WTC11 (cell line): ENCODE measurements around the gene USO1. TPM values are rescaled to one million over a fixed set of nuclear protein-coding genes. Genes with fewer than 3 reads are reported as not detected.

Experiments
- ATAC-seq: fragments of 200-7000 bp; cut with Tn5 transposase; 2 replicates; pipeline ENCODE4 v1.10.0; 2021; ENCODE audit warnings: mild to moderate bottlenecking, moderate library complexity
- CTCF ChIA-PET: fragments of 300-600 bp; sonication (Branson Sonifier 250); formaldehyde crosslinking; loops from one replicate; lab custom pipeline; 2021; ENCODE audit warnings: antibody characterized with exemption; lab: Charles Lee
- POLR2A ChIA-PET: fragments of 350-600 bp; sonication (Branson Sonifier 250); formaldehyde crosslinking; loops from one replicate; lab custom pipeline; 2021; ENCODE audit warnings: antibody characterized with exemption; lab: Charles Lee
- DNase-seq: peaks from one replicate; pipeline ENCODE4 v3.0.0; 2021; ENCODE audit warnings: low spot score
- H3K27ac Mint-ChIP-seq: 2 replicates; pipeline ENCODE4 v1.8.0; 2021; ENCODE audit warnings: mixed read lengths
- H3K27me3 Mint-ChIP-seq: 2 replicates; pipeline ENCODE4 v1.8.0; 2021; ENCODE audit warnings: low read depth, mild to moderate bottlenecking, moderate library complexity, mixed read lengths
- H3K36me3 Mint-ChIP-seq: 2 replicates; pipeline ENCODE4 v1.8.0; 2021; ENCODE audit warnings: mixed read lengths
- H3K4me1 Mint-ChIP-seq: 2 replicates; pipeline ENCODE4 v1.8.0; 2022; ENCODE audit warnings: mixed read lengths
- H3K4me3 Mint-ChIP-seq: 2 replicates; pipeline ENCODE4 v1.8.0; 2021; ENCODE audit warnings: mild to moderate bottlenecking, moderate library complexity, mixed read lengths
- H3K9me3 Mint-ChIP-seq: 2 replicates; pipeline ENCODE4 v1.8.0; 2021; ENCODE audit warnings: mixed read lengths
- CTCF ChIP-seq: fragments of 200-600 bp; IDR thresholded peaks from 2 replicates; pipeline ENCODE4 v1.8.0; 2022; ENCODE audit warnings: antibody characterized with exemption
- E2F5 ChIP-seq: sonication (generic); formaldehyde crosslinking; IDR thresholded peaks from 2 replicates; pipeline ENCODE4 v1.8.1; 2022; ENCODE audit warnings: mild to moderate bottlenecking, moderate library complexity, missing genetic modification reagents
- FOXP4 ChIP-seq: sonication (generic); formaldehyde crosslinking; IDR thresholded peaks from 2 replicates; pipeline ENCODE4 v1.8.0; 2022; ENCODE audit warnings: mild to moderate bottlenecking, missing genetic modification reagents
- NFE2L1 ChIP-seq: sonication (generic); formaldehyde crosslinking; IDR thresholded peaks from 2 replicates; pipeline ENCODE4 v1.8.1; 2023; ENCODE audit warnings: missing genetic modification reagents
- NR2C2 ChIP-seq: sonication (generic); formaldehyde crosslinking; IDR thresholded peaks from 2 replicates; pipeline ENCODE4 v1.8.0; 2022; ENCODE audit warnings: mild to moderate bottlenecking, missing genetic modification reagents
- PRRX2 ChIP-seq: fragments of 250-450 bp; sonication (Bioruptor Pico); IDR thresholded peaks from 2 replicates; pipeline ENCODE4 v1.8.0; 2021; ENCODE audit warnings: mild to moderate bottlenecking
- TP53 ChIP-seq: sonication (generic); formaldehyde crosslinking; IDR thresholded peaks from 2 replicates; pipeline ENCODE4 v1.8.1; 2023; ENCODE audit warnings: mild to moderate bottlenecking, missing genetic modification reagents
- ZNF121 ChIP-seq: sonication (generic); formaldehyde crosslinking; IDR thresholded peaks from 2 replicates; pipeline ENCODE4 v1.8.0; 2023; ENCODE audit warnings: missing genetic modification reagents
- total RNA-seq: library from RNA; stranded (reverse); gene quantifications from 3 replicates; pipeline ENCODE4 v1.2.3, GENCODE V29; 2021
- TF ChIP-seq, protein P1 (sequence below): fragments of 250-450 bp; sonication (Bioruptor Pico); IDR thresholded peaks from 2 replicates; pipeline ENCODE4 v1.9.0; 2021; ENCODE audit warnings: moderate library complexity, mild to moderate bottlenecking, inconsistent platforms, borderline replicate concordance
- TF ChIP-seq, protein P2 (sequence below): sonication (generic); formaldehyde crosslinking; IDR thresholded peaks from 2 replicates; pipeline ENCODE4 v1.8.1; 2022; ENCODE audit warnings: missing genetic modification reagents, borderline replicate concordance
- TF ChIP-seq, protein P3 (sequence below): sonication (generic); formaldehyde crosslinking; IDR thresholded peaks from 2 replicates; pipeline ENCODE4 v1.8.1; 2023; ENCODE audit warnings: mild to moderate bottlenecking, missing genetic modification reagents
- TF ChIP-seq, protein P4 (sequence below): sonication (generic); formaldehyde crosslinking; IDR thresholded peaks from 2 replicates; pipeline ENCODE4 v1.8.0; 2022; ENCODE audit warnings: mild to moderate bottlenecking, missing genetic modification reagents

USO1 gene
- total RNA-seq, 1 experiment from 2014 or later = 162 TPM

DNA sequence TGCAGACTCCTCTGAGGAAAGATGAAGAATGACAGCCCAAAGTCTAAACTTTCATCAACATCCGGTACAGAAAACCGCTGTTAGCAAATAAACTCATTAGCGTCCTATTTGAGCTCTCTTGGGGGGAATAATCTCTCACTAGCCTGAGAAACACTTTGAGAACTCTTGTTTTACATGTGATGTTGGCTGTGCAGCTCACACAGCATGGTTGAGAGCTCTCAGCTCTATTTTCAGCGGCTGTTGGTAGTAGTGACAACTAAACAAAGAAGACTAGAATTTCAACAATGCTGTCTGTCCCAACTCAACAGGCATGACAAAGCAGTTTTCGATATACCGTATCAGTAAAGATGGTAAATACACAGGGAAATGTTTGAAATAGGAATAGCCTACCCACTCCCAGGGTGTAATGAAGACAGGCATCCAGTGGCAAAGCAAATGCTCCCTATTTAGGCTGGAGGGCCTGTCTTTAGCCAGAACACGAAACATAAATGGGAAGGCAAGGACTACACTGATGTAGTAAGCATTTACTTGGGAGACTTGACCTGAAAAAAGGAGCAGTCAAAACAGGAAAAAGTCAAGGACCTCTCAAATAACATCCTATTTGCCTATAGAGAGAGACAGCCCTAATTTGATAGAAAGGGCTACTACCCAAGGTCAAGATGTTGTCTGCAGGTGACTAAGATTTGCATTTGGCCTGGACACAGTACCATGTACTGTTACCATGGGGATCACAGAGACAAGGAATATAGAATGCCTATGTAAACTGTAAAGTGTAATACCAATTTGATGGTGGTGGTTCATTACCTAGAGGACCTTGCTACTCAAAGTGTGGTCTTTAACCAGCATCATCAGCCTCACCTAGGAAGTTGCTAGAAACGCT is 117.5 kb downstream of the USO1 start:
- H3K36me3 Mint-ChIP-seq = peaks cover 9% of the 10 kb centered on the region
- peaks cover 5% of the 10 kb centered on the region for H3K9me3 Mint-ChIP-seq
- H3K4me1 Mint-ChIP-seq = peaks cover 25% of the 10 kb centered on the region
- H3K27ac Mint-ChIP-seq = no peak overlapping the region; the same call in 1 of the 2 replicates
- CTCF ChIA-PET = interaction anchor here (1.1 kb wide), 1 partner anchor 9 kb away, joined by 3 read pairs; no protein-coding TSS in a partner anchor
- DNase-seq = no peak
- no peak for TF ChIP-seq PRRX2 (CRISPR knock-in tag)
- TF ChIP-seq, all 79 proteins: peak for 0
- peak; percentile 49 for ATAC-seq
- H3K27me3 Mint-ChIP-seq = no peaks in the 10 kb centered on the region
- no peak overlapping the region for H3K4me3 Mint-ChIP-seq
- POLR2A ChIA-PET = interaction anchor here (0.9 kb wide), 1 partner anchor 118 kb away, joined by 3 read pairs; the partner anchor contains the start of gene USO1

- TF ChIP-seq FOXP4 (CRISPR knock-in tag) (no peak), NR2C2 (CRISPR knock-in tag) (no peak), CTCF (no peak), TP53 (CRISPR knock-in tag) (no peak), ZNF121 (CRISPR knock-in tag) (no peak), NFE2L1 (no peak), E2F5 (CRISPR knock-in tag) (no peak)
- TF ChIP-seq, protein P1, sequence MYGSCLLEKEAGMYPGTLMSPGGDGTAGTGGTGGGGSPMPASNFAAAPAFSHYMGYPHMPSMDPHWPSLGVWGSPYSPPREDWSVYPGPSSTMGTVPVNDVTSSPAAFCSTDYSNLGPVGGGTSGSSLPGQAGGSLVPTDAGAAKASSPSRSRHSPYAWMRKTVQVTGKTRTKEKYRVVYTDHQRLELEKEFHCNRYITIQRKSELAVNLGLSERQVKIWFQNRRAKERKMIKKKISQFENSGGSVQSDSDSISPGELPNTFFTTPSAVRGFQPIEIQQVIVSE (CRISPR knock-in tag) = no peak
- TF ChIP-seq, protein P2, sequence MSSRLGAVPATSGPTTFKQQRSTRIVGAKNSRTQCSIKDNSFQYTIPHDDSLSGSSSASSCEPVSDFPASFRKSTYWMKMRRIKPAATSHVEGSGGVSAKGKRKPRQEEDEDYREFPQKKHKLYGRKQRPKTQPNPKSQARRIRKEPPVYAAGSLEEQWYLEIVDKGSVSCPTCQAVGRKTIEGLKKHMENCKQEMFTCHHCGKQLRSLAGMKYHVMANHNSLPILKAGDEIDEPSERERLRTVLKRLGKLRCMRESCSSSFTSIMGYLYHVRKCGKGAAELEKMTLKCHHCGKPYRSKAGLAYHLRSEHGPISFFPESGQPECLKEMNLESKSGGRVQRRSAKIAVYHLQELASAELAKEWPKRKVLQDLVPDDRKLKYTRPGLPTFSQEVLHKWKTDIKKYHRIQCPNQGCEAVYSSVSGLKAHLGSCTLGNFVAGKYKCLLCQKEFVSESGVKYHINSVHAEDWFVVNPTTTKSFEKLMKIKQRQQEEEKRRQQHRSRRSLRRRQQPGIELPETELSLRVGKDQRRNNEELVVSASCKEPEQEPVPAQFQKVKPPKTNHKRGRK (CRISPR knock-in tag) = no peak
- TF ChIP-seq, protein P3, sequence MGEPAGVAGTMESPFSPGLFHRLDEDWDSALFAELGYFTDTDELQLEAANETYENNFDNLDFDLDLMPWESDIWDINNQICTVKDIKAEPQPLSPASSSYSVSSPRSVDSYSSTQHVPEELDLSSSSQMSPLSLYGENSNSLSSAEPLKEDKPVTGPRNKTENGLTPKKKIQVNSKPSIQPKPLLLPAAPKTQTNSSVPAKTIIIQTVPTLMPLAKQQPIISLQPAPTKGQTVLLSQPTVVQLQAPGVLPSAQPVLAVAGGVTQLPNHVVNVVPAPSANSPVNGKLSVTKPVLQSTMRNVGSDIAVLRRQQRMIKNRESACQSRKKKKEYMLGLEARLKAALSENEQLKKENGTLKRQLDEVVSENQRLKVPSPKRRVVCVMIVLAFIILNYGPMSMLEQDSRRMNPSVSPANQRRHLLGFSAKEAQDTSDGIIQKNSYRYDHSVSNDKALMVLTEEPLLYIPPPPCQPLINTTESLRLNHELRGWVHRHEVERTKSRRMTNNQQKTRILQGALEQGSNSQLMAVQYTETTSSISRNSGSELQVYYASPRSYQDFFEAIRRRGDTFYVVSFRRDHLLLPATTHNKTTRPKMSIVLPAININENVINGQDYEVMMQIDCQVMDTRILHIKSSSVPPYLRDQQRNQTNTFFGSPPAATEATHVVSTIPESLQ (CRISPR knock-in tag) = no peak
- TF ChIP-seq, protein P4, sequence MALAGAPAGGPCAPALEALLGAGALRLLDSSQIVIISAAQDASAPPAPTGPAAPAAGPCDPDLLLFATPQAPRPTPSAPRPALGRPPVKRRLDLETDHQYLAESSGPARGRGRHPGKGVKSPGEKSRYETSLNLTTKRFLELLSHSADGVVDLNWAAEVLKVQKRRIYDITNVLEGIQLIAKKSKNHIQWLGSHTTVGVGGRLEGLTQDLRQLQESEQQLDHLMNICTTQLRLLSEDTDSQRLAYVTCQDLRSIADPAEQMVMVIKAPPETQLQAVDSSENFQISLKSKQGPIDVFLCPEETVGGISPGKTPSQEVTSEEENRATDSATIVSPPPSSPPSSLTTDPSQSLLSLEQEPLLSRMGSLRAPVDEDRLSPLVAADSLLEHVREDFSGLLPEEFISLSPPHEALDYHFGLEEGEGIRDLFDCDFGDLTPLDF (CRISPR knock-in tag) = no peak
- TF ChIP-seq, all 79 proteins: peak for 0
- POLR2A ChIA-PET = no interaction called here
- Mint-ChIP-seq H3K9me3 (no peaks in the 10 kb centered on the region), H3K4me1 (peaks cover 26% of the 10 kb centered on the region), H3K36me3 (no peaks in the 10 kb centered on the region), H3K27me3 (no peaks in the 10 kb centered on the region), H3K27ac (no peak overlapping the region), H3K4me3 (no peak overlapping the region)
- no peak for ATAC-seq
- CTCF ChIA-PET = interaction anchor here (1.1 kb wide), 1 partner anchor 52 kb away, joined by 3 read pairs; no protein-coding TSS in a partner anchor
- no peak for DNase-seq
Measured at GRCh38 chr4:75843596-75843995, 119.2 kb downstream of the USO1 start.
